HCT116 (cell line): ENCODE data around the gene RAPGEF1. TPM values are rescaled to one million over a fixed set of nuclear protein-coding genes. Genes with fewer than 3 reads are reported as not detected.

Experiments used
- ATAC-seq: fragments of 200-7000 bp; cut with Tn5 transposase; 2 replicates; pipeline ENCODE4 v1.9.1; 2020; ENCODE audit warnings: mild to moderate bottlenecking, moderate library complexity
- BruUV-seq: library from RNA; stranded (reverse); fragments of 400-500 nt; replicated peaks from 2 replicates; lab custom pipeline; 2021; lab: Mats Ljungman, UMichigan
- CTCF ChIA-PET: fragments of 300-600 bp; sonication (Branson Sonifier 250); formaldehyde crosslinking; loops from one replicate; lab custom pipeline; 2021; ENCODE audit warnings: antibody characterized with exemption; lab: Charles Lee
- POLR2A ChIA-PET: fragments of 300-600, 350-600 bp; sonication (Branson Sonifier 250); formaldehyde crosslinking; loops from one replicate; lab custom pipeline; 2021; ENCODE audit warnings: antibody characterized with exemption; lab: Charles Lee
- RAD21 ChIA-PET, 2 experiments: fragments of 300-600 bp; sonication (Branson Sonifier 250); formaldehyde crosslinking; loops; one replicate each; lab custom pipeline; 2023; ENCODE audit warnings: low total read pairs in 2 of 2; ENCODE audit not compliant: uncharacterized antibody in 2 of 2, unreplicated experiment in 2 of 2, low non-redundant PET in 1 of 2; lab: Charles Lee
- DNase-seq: peaks from one replicate; pipeline ENCODE4 v3.0.0-alpha.2; 2010; ENCODE audit warnings: low read depth, low spot score
- H2AFZ ChIP-seq: fragments of 200-600 bp; shearing (Covaris generic), sonication (generic); 2 replicates; pipeline ENCODE4 v1.6.1; 2017; ENCODE audit warnings: low read depth, mixed run types, mixed read lengths, antibody characterized with exemption, low read length; ENCODE audit not compliant: poor library complexity, severe bottlenecking
- H3K27ac ChIP-seq: 2 replicates; pipeline ENCODE4 v1.5.1; 2012; ENCODE audit warnings: low read depth, low read length
- H3K27me3 ChIP-seq: fragments of 200-600 bp; sonication (generic); 2 replicates; pipeline ENCODE4 v1.6.1; 2016; ENCODE audit warnings: mixed run types, low read length, mixed read lengths; ENCODE audit not compliant: insufficient read depth
- H3K36me3 ChIP-seq, 2 experiments: fragments of 200-500 bp in 1 of 2; fragments of 200-600 bp in 1 of 2; sonication (Bioruptor generic) in 1 of 2; sonication (generic) in 1 of 2; 2 replicates each; pipeline versions ENCODE4 v1.5.1 to v1.6.1; 2014 to 2016; ENCODE audit warnings: low read length in 2 of 2, inconsistent platforms in 1 of 2, mixed read lengths in 1 of 2, mixed run types in 1 of 2; ENCODE audit not compliant: insufficient read depth in 2 of 2, control insufficient read depth in 1 of 2
- H3K4me1 ChIP-seq, 2 experiments: fragments of 200-600 bp in 1 of 2; sonication (generic) in 1 of 2; 2 replicates each; pipeline versions ENCODE4 v1.5.1 to v1.6.1; 2012 to 2017; ENCODE audit warnings: low read length in 2 of 2, inconsistent platforms in 1 of 2, mild to moderate bottlenecking in 1 of 2, mixed read lengths in 1 of 2, mixed run types in 1 of 2, moderate library complexity in 1 of 2; ENCODE audit not compliant: insufficient read depth in 2 of 2, control insufficient read depth in 1 of 2
- H3K4me2 ChIP-seq: fragments of 200-600 bp; sonication (generic); 2 replicates; pipeline ENCODE4 v1.6.1; 2017; ENCODE audit warnings: mixed run types, low read length, mixed read lengths
- H3K4me3 ChIP-seq, 2 experiments: fragments of 200-600 bp in 1 of 2; sonication (generic) in 1 of 2; replicated peaks in 1 of 2; 2 replicates each; pipeline ENCODE4 v1.5.1; 2011 to 2016; ENCODE audit warnings: low read length in 2 of 2, control low read depth in 1 of 2, low read depth in 1 of 2, mild to moderate bottlenecking in 1 of 2, mixed read lengths in 1 of 2, mixed run types in 1 of 2
- H3K79me2 ChIP-seq: fragments of 200-600 bp; sonication (generic); 2 replicates; pipeline ENCODE4 v1.6.1; 2017; ENCODE audit warnings: mild to moderate bottlenecking, mixed run types, low read length, moderate library complexity, mixed read lengths; ENCODE audit not compliant: insufficient read depth
- H3K9ac ChIP-seq: fragments of 200-600 bp; sonication (generic); 2 replicates; pipeline ENCODE4 v1.6.1; 2016; ENCODE audit warnings: low read length, mixed read lengths
- H3K9me2 ChIP-seq: fragments of 200-600 bp; sonication (generic), shearing (Covaris generic); 2 replicates; pipeline ENCODE4 v1.6.1; 2017; ENCODE audit warnings: mixed run types, mild to moderate bottlenecking, moderate library complexity; ENCODE audit not compliant: insufficient read depth
- H3K9me3 ChIP-seq, 2 experiments: fragments of 200-500 bp in 1 of 2; fragments of 200-600 bp in 1 of 2; sonication (Bioruptor generic) in 1 of 2; sonication (generic) in 1 of 2; 2 replicates each; pipeline ENCODE4 v1.6.1; 2014 to 2017; ENCODE audit warnings: low read length in 2 of 2, mixed read lengths in 2 of 2, inconsistent platforms in 1 of 2, low read depth in 1 of 2, mild to moderate bottlenecking in 1 of 2, mixed run types in 1 of 2, moderate library complexity in 1 of 2; ENCODE audit not compliant: control insufficient read depth in 1 of 2, insufficient read depth in 1 of 2
- H4K20me1 ChIP-seq: fragments of 200-600 bp; sonication (generic), shearing (Covaris generic); 2 replicates; pipeline ENCODE4 v1.6.1; 2017; ENCODE audit warnings: mixed run types, mild to moderate bottlenecking, moderate library complexity; ENCODE audit not compliant: insufficient read depth
- EZH2 ChIP-seq: fragments of 200-600 bp; sonication (generic); IDR thresholded peaks from 2 replicates; pipeline ENCODE4 v1.6.1; 2017; ENCODE audit warnings: antibody characterized with exemption, mixed run types
- EZH2phosphoT487 ChIP-seq: fragments of 200-600 bp; IDR thresholded peaks from 2 replicates; pipeline ENCODE4 v1.6.1; 2018; ENCODE audit warnings: antibody characterized with exemption, borderline replicate concordance
- FOSL1 ChIP-seq: IDR thresholded peaks from 2 replicates; pipeline ENCODE4 v1.6.1; 2012; ENCODE audit warnings: low read depth
- POLR2A ChIP-seq: IDR thresholded peaks from 2 replicates; pipeline ENCODE4 v1.7.0; 2011; ENCODE audit warnings: borderline replicate concordance; ENCODE audit not compliant: insufficient read depth, insufficient read length; ENCODE audit errors: extremely low read depth
- POLR2AphosphoS5 ChIP-seq: IDR thresholded peaks from 2 replicates; pipeline ENCODE4 v1.6.1; 2011; ENCODE audit warnings: mild to moderate bottlenecking, low read depth, low read length, moderate library complexity
- RAD21 ChIP-seq: IDR thresholded peaks from 2 replicates; pipeline ENCODE4 v1.6.1; 2012; ENCODE audit warnings: low read depth, mild to moderate bottlenecking
- SIN3A ChIP-seq: IDR thresholded peaks from 2 replicates; pipeline ENCODE4 v1.6.1; 2012; ENCODE audit warnings: low read depth
- YY1 ChIP-seq: IDR thresholded peaks from 2 replicates; pipeline ENCODE4 v1.6.1; 2011; ENCODE audit warnings: low read length, low read depth, moderate library complexity, mild to moderate bottlenecking; ENCODE audit not compliant: insufficient replicate concordance; ENCODE audit errors: extremely low read depth
- ZBTB33 ChIP-seq: IDR thresholded peaks from 2 replicates; pipeline ENCODE4 v1.6.1; 2011; ENCODE audit warnings: mild to moderate bottlenecking, low read length, moderate library complexity; ENCODE audit not compliant: insufficient replicate concordance; ENCODE audit errors: extremely low read depth
- ZNF274 ChIP-seq: fragments of 200-500 bp; sonication (Bioruptor generic); IDR thresholded peaks from 2 replicates; pipeline ENCODE4 v1.6.1; 2014; ENCODE audit warnings: mild to moderate bottlenecking, low read depth, low read length, inconsistent platforms
- intact Hi-C: fragments of 100-400 bp; cut with micrococcal nuclease; formaldehyde crosslinking; loops from 2 replicates; pipeline ENCODE4 v1.10.0; 2022
- total RNA-seq: library from RNA; stranded (reverse); gene quantifications from one replicate; pipeline ENCODE4 v1.2.1, GENCODE V29; 2021; ENCODE audit not compliant: unreplicated experiment
- TF ChIP-seq, protein P1 (sequence below): IDR thresholded peaks from 2 replicates; pipeline ENCODE4 v1.6.1; 2012

Gene RAPGEF1
- total RNA-seq, 1 experiment from 2014 or later = 43.0 TPM

GRCh38 chr9:131578731-131579504 is 161.0 kb downstream of the RAPGEF1 start:
- H2AFZ ChIP-seq = no peak overlapping the region
- H3K9ac ChIP-seq = no peak overlapping the region
- H3K27ac ChIP-seq = no peak overlapping the region
- ATAC-seq (no peak), DNase-seq (no peak)
- ChIA-PET RAD21 (interaction anchor here in 1 of 2 experiments (0.6 kb wide), 1 partner anchor 229 kb away, joined by 3 read pairs; no protein-coding TSS in a partner anchor), POLR2A (no interaction called here), CTCF (no interaction called here)
- H3K4me3 ChIP-seq = no peak overlapping the region
- intact Hi-C loops = no loop called here
- no peaks in the 10 kb centered on the region for H3K4me1 ChIP-seq
- no peaks in the 10 kb centered on the region for H3K79me2 ChIP-seq
- H3K9me3 ChIP-seq = no peaks in the 10 kb centered on the region
- no peaks in the 10 kb centered on the region for H4K20me1 ChIP-seq
- H3K27me3 ChIP-seq = no peaks in the 10 kb centered on the region
- H3K4me2 ChIP-seq = no peak overlapping the region
- H3K9me2 ChIP-seq = no peaks in the 10 kb centered on the region
- no TSS peak for BruUV-seq
- TF ChIP-seq EZH2phosphoT487 = no peak
- no peak for TF ChIP-seq EZH2
- TF ChIP-seq ZBTB33 = no peak
- TF ChIP-seq ZNF274 = no peak
- no peak for TF ChIP-seq SIN3A
- no peak for TF ChIP-seq POLR2A
- TF ChIP-seq, protein P1, sequence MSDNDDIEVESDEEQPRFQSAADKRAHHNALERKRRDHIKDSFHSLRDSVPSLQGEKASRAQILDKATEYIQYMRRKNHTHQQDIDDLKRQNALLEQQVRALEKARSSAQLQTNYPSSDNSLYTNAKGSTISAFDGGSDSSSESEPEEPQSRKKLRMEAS = no peak
- TF ChIP-seq RAD21 = no peak
- TF ChIP-seq POLR2AphosphoS5 = no peak
- TF ChIP-seq YY1 = no peak
- no peak for TF ChIP-seq FOSL1
- H3K36me3 ChIP-seq = peaks cover 3 to 5% of the 10 kb centered on the region in 2 experiments; a peak in 2 of 4 replicates
